ENCODE results near the gene GOLGA6A.
A peak's percentile ranks its signal among the peaks of the same experiment; 100 is the strongest.
"Not testable (repeated sequence)": the region's sequence is repeated elsewhere in the genome, so short reads cannot be mapped to it uniquely, and the experiment has no call there.

Gene GOLGA6A

GRCh38 chr15:74109713-74110112 is 27.4 kb upstream of the GOLGA6A start:
- H3K4me1 Mint-ChIP-seq: no peaks in the 10 kb centered on the region
- no peak overlapping the region for H3K27ac Mint-ChIP-seq
- no peak for TF ChIP-seq CTCF (IDR thresholded peaks at IDR 0.05; ENCODE audit: unreplicated experiment in 3 of 3)
- H3K36me3 Mint-ChIP-seq (ENCODE audit: low read depth): no peaks in the 10 kb centered on the region
- H3K4me3 Mint-ChIP-seq: no peak overlapping the region
- peaks cover 4% of the 10 kb centered on the region for H3K27me3 Mint-ChIP-seq (ENCODE audit: low read depth)
- H3K9me3 Mint-ChIP-seq: no peaks in the 10 kb centered on the region

GRCh38 chr15:74108611-74109010 is 26.3 kb upstream of the GOLGA6A start:
- H3K36me3 Mint-ChIP-seq (ENCODE audit: low read depth); H3K27me3 Mint-ChIP-seq (ENCODE audit: low read depth); H3K9me3 Mint-ChIP-seq; H3K4me3 Mint-ChIP-seq; H3K27ac Mint-ChIP-seq; H3K4me1 Mint-ChIP-seq: not testable (repeated sequence)

- H3K9me3 Mint-ChIP-seq: no peaks in the 10 kb centered on the region
- no peak overlapping the region for H3K27ac Mint-ChIP-seq
- H3K36me3 Mint-ChIP-seq (ENCODE audit: low read depth): no peaks in the 10 kb centered on the region
- H3K27me3 Mint-ChIP-seq (ENCODE audit: low read depth): no peaks in the 10 kb centered on the region
- no peak for TF ChIP-seq CTCF (IDR thresholded peaks at IDR 0.05; ENCODE audit: unreplicated experiment in 3 of 3)
- H3K4me1 Mint-ChIP-seq: no peaks in the 10 kb centered on the region
- H3K4me3 Mint-ChIP-seq: no peak overlapping the region
Observed at GRCh38 chr15:74108111-74108510, 25.8 kb upstream of the GOLGA6A start.

- not testable (repeated sequence) for H3K27me3 Mint-ChIP-seq (ENCODE audit: low read depth); H3K4me1 Mint-ChIP-seq; H3K9me3 Mint-ChIP-seq; H3K36me3 Mint-ChIP-seq (ENCODE audit: low read depth)
- H3K27ac Mint-ChIP-seq: peak overlapping the region; percentile 89 to 99 (median 95)
- H3K4me3 Mint-ChIP-seq: peak overlapping the region; percentile 89 to 92 (median 91)
Observed at GRCh38 chr15:74099963-74100733, 17.8 kb upstream of the GOLGA6A start.

DNA sequence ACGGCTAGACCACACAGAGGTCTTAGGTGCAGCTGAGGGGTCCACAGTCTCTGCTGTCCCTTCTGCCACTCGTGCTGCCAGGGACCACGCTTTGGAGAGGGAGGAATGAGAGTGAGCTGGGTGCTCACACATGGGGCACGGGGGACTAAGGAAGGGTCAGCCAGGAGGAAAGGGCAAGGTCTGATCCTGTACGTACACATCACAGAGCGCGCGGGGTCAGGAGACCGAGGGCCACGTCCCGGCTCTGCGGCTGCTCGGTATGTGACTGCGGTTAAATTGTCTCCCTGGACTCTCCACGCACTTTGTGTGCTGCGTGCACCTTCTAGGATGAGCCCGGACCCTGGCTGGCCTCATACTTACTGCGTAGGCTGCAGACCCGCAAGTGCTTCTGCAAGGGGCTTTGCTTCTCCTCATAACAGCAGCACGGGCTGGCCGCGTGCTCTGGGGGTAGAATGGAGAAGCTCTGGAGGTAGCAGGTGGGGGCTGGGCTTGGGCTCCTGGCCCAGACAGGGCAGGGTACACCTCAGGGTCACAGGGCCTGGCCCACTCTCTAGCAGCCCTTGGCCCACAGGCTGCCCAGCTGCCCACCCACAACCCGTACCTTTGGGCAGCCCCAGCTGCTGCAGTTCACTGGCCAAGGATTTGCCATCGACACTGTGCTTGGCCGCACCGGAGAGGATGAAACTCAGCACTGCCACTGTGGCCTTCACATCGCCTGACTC is 14.6 kb upstream of the GOLGA6A start:
- not testable (repeated sequence) for H3K4me3 Mint-ChIP-seq, H3K9me3 Mint-ChIP-seq

GRCh38 chr15:74095610-74096009 is 13.3 kb upstream of the GOLGA6A start:
- H3K36me3 Mint-ChIP-seq (ENCODE audit: low read depth); H3K27me3 Mint-ChIP-seq (ENCODE audit: low read depth); H3K27ac Mint-ChIP-seq; H3K9me3 Mint-ChIP-seq; H3K4me1 Mint-ChIP-seq; H3K4me3 Mint-ChIP-seq: not testable (repeated sequence)

More for the DNA sequence above, 14.6 kb upstream of the GOLGA6A start:
- H3K36me3 Mint-ChIP-seq (ENCODE audit: low read depth); H3K27ac Mint-ChIP-seq; H3K4me1 Mint-ChIP-seq; H3K27me3 Mint-ChIP-seq (ENCODE audit: low read depth): not testable (repeated sequence)

GRCh38 chr15:74094567-74094966 is 12.2 kb upstream of the GOLGA6A start:
- H3K27me3 Mint-ChIP-seq (ENCODE audit: low read depth); H3K36me3 Mint-ChIP-seq (ENCODE audit: low read depth); H3K4me3 Mint-ChIP-seq; H3K9me3 Mint-ChIP-seq; H3K4me1 Mint-ChIP-seq; H3K27ac Mint-ChIP-seq: not testable (repeated sequence)

DNA sequence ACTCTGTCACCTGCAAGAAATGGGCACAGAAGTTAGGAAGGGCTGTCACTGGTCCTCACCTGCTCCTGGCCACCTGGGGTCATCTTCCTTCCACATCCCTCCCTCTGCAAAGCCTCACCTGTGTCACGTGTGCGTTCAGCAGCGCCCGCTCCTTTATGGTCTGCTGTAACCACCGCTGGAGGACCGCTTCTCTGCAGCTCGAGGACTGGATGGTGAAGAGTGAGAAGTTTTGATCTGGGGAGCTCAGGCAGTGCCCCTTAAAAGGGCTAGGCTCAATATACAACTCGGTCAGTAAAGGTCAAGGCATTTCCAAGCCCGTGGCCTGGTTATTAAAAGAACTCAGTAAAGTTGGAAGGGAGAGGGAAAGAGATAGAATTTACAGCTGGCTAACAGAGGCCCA is 6.6 kb downstream of the GOLGA6A start:
- not testable (repeated sequence) for H3K4me3 Mint-ChIP-seq; H3K36me3 Mint-ChIP-seq (ENCODE audit: low read depth); H3K4me1 Mint-ChIP-seq; H3K27ac Mint-ChIP-seq; H3K9me3 Mint-ChIP-seq; H3K27me3 Mint-ChIP-seq (ENCODE audit: low read depth)

- not testable (repeated sequence) for H3K4me3 Mint-ChIP-seq; H3K27ac Mint-ChIP-seq; H3K4me1 Mint-ChIP-seq; H3K27me3 Mint-ChIP-seq (ENCODE audit: low read depth); H3K36me3 Mint-ChIP-seq (ENCODE audit: low read depth); H3K9me3 Mint-ChIP-seq
Observed at GRCh38 chr15:74072614-74073337, 9.6 kb downstream of the GOLGA6A start.

DNA sequence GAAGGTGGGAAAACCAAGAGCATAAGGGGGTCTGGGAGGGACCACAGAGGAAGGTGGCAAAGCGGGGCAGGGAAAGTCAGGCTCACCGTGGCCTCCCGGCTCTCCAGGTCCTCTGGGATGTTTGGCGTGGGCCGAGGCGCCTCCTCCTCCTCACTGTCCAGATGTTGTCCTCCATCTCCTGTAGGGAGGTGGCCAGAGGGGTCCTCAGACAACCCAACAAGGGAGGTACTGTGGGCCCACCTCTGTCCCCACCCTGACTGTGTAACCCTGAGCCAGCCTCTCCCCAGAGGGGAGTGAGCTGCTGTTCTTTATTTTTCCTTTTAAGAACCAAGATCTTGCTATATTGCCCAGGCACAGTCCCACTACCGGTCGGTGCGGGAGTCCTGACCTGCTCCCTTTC is 10.2 kb downstream of the GOLGA6A start:
- not testable (repeated sequence) for H3K27me3 Mint-ChIP-seq (ENCODE audit: low read depth); H3K27ac Mint-ChIP-seq; H3K36me3 Mint-ChIP-seq (ENCODE audit: low read depth); H3K9me3 Mint-ChIP-seq; H3K4me1 Mint-ChIP-seq; H3K4me3 Mint-ChIP-seq

DNA sequence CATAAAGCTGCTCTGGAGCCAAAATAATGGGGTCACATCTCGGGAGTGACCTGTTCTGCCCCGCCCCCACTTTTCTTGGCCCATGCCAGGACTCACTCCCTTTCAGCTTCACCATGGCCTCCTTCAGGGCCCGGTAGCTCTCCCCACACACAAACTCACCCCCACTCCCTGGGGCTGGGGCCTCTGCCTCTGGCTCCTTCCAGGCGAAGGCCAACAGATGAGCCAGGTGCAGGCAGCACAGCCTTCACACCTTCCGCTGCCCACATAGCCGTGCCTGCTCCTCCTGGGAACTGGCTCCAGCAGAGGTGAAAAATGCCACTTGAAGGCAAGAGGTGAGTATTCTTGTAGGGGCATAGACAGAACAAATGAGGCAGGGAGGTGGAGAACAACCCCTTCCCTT is 10.7 kb downstream of the GOLGA6A start:
- not testable (repeated sequence) for H3K4me1 Mint-ChIP-seq; H3K4me3 Mint-ChIP-seq; H3K27me3 Mint-ChIP-seq (ENCODE audit: low read depth); H3K9me3 Mint-ChIP-seq; H3K36me3 Mint-ChIP-seq (ENCODE audit: low read depth); H3K27ac Mint-ChIP-seq
